A549 (cell line): ENCODE data around the gene MORN1. TPM values are rescaled to one million over a fixed set of nuclear protein-coding genes. Genes with fewer than 3 reads are reported as not detected.

ENCODE experiments used
- ATAC-seq, 2 experiments: fragments of 200-7000 bp in 1 of 2; fragments of >200 bp in 1 of 2; cut with Nextera tagmentation in 1 of 2; cut with Tn5 transposase in 1 of 2; 3 replicates each; pipeline versions ENCODE4 v1.8.0 to v1.9.1; 2018 to 2020; ENCODE audit warnings: mild to moderate bottlenecking in 1 of 2, moderate library complexity in 1 of 2
- CTCF ChIA-PET: fragments of 300-600 bp; sonication (Branson Sonifier 250); formaldehyde crosslinking; extraction: SDS; loops from one replicate; lab custom pipeline; 2021; ENCODE audit warnings: antibody characterized with exemption, inconsistent platforms; lab: Yijun Ruan, JAX
- POLR2A ChIA-PET: fragments of 350-600 bp; formaldehyde crosslinking; extraction: SDS; loops from one replicate; lab custom pipeline; 2021; ENCODE audit warnings: antibody characterized with exemption, inconsistent platforms; lab: Yijun Ruan, JAX
- DNase-seq, 2 experiments: peaks; one replicate each; pipeline versions ENCODE4 v3.0.0 to v3.0.0-alpha.2; 2011 to 2016; ENCODE audit warnings: low read depth in 1 of 2, low spot score in 1 of 2
- FAIRE-seq: peaks from 2 replicates; lab custom pipeline; 2011; peaks lifted over from hg19 to GRCh38; lab: Jason Lieb, UNC
- H3K27ac ChIP-seq, 2 experiments: fragments of >200 bp; sonication (Bioruptor Twin); formaldehyde crosslinking; 3 replicates each; pipeline ENCODE4 v1.5.1; 2016 to 2017
- H3K4me1 ChIP-seq: fragments of >200 bp; sonication (Bioruptor Twin); formaldehyde crosslinking; 3 replicates; pipeline ENCODE4 v1.6.1; 2016
- H3K4me2 ChIP-seq: fragments of >200 bp; sonication (Bioruptor Twin); formaldehyde crosslinking; 3 replicates; pipeline ENCODE4 v1.6.1; 2016
- H3K4me3 ChIP-seq: fragments of >200 bp; sonication (Bioruptor Twin); formaldehyde crosslinking; 3 replicates; pipeline ENCODE4 v1.5.1; 2016
- H3K9me3 ChIP-seq: fragments of >200 bp; sonication (Bioruptor Twin); formaldehyde crosslinking; 3 replicates; pipeline ENCODE4 v1.6.1; 2016
- CBX2 ChIP-seq: fragments of 200-600 bp; sonication (generic); IDR thresholded peaks from 2 replicates; pipeline ENCODE4 v1.6.1; 2016; ENCODE audit warnings: low read depth, mild to moderate bottlenecking, borderline replicate concordance
- CBX8 ChIP-seq: fragments of 200-600 bp; sonication (generic); IDR thresholded peaks from 2 replicates; pipeline ENCODE4 v1.6.1; 2016
- EHF ChIP-seq: fragments of 250-450 bp; sonication (Bioruptor Pico); IDR thresholded peaks from 2 replicates; pipeline ENCODE4 v1.5.0; 2020; ENCODE audit warnings: mild to moderate bottlenecking
- EHMT2 ChIP-seq: fragments of 200-600 bp; sonication (generic); IDR thresholded peaks from 2 replicates; pipeline ENCODE4 v1.6.1; 2016; ENCODE audit warnings: antibody characterized with exemption, low read depth, mild to moderate bottlenecking, moderate library complexity
- FOSL2 ChIP-seq, 2 experiments: fragments of 450-650 bp in 1 of 2; fragments of >200 bp in 1 of 2; sonication (Bioruptor Twin) in 1 of 2; formaldehyde crosslinking; IDR thresholded peaks; 2 replicates each; pipeline versions ENCODE4 v1.5.0 to v1.6.1; 2016 to 2020; ENCODE audit warnings: mild to moderate bottlenecking in 1 of 2, moderate library complexity in 1 of 2
- FOXS1 ChIP-seq: fragments of 250-450 bp; sonication (Bioruptor Pico); IDR thresholded peaks from 2 replicates; pipeline ENCODE4 v1.5.0; 2020; ENCODE audit warnings: mild to moderate bottlenecking, moderate library complexity
- HDAC2 ChIP-seq: fragments of 200-600 bp; sonication (generic); IDR thresholded peaks from 2 replicates; pipeline ENCODE4 v1.6.1; 2016
- HEYL ChIP-seq: fragments of 250-450 bp; sonication (Bioruptor Pico); IDR thresholded peaks from 2 replicates; pipeline ENCODE4 v1.8.0; 2021; ENCODE audit warnings: mild to moderate bottlenecking, moderate library complexity
- HOXA7 ChIP-seq: fragments of 250-450 bp; sonication (Bioruptor Pico); IDR thresholded peaks from 2 replicates; pipeline ENCODE4 v1.5.0; 2020; ENCODE audit warnings: mild to moderate bottlenecking, moderate library complexity
- KDM5A ChIP-seq: fragments of 200-600 bp; sonication (generic); IDR thresholded peaks from 2 replicates; pipeline ENCODE4 v1.6.1; 2016; ENCODE audit warnings: antibody characterized with exemption, mild to moderate bottlenecking
- MAZ ChIP-seq: fragments of 150-350 bp; IDR thresholded peaks from 2 replicates; pipeline ENCODE4 v1.6.1; 2014; ENCODE audit warnings: antibody characterized with exemption, low read depth, low read length, borderline replicate concordance
- MYC ChIP-seq: IDR thresholded peaks from 2 replicates; pipeline ENCODE4 v1.6.1; 2012; ENCODE audit warnings: mild to moderate bottlenecking, inconsistent platforms, low read length, improper control_type of control experiment, borderline replicate concordance
- NPAS2 ChIP-seq: fragments of 250-450 bp; sonication (Bioruptor Pico); IDR thresholded peaks from 2 replicates; pipeline ENCODE4 v1.8.0; 2022; ENCODE audit warnings: mild to moderate bottlenecking, moderate library complexity, borderline replicate concordance
- NR3C1 ChIP-seq: fragments of >200 bp; sonication (Bioruptor Twin); formaldehyde crosslinking; IDR thresholded peaks from 3 replicates; pipeline ENCODE4 v1.6.1; 2017
- RAD21 ChIP-seq, 2 experiments: fragments of >200 bp in 1 of 2; sonication (Bioruptor Twin) in 1 of 2; formaldehyde crosslinking in 1 of 2; IDR thresholded peaks in 1 of 2; conservative IDR thresholded peaks in 1 of 2; 2 replicates in 1 of 2; 3 replicates in 1 of 2; pipeline ENCODE4 v1.6.1; 2012 to 2018; ENCODE audit warnings: inconsistent platforms in 1 of 2
- SMC3 ChIP-seq: fragments of >200 bp; sonication (Bioruptor Twin); formaldehyde crosslinking; IDR thresholded peaks from 3 replicates; pipeline ENCODE4 v1.6.1; 2018; ENCODE audit warnings: inconsistent platforms
- TP53 ChIP-seq: fragments of 250-450 bp; sonication (Bioruptor Pico); IDR thresholded peaks from 2 replicates; pipeline ENCODE4 v1.5.0; 2021; ENCODE audit warnings: mild to moderate bottlenecking, moderate library complexity
- WGBS: methylation state at CpG from one replicate; pipeline ENCODE4 v1.1.6; 2017; ENCODE audit errors: missing lambda C conversion rate; 5-methylcytosine and 5-hydroxymethylcytosine counted together
- polyA plus RNA-seq, 4 experiments: library from polyadenylated mRNA; depleted of rRNA in 3 of 4; stranded (reverse); fragments of >200 nt; fragmentation: RNase III in 1 of 4; extraction: RNeasy Plus Mini Kit Qiagen cat#74134 plus additional on column Dnase treatment in 1 of 4; gene quantifications; 2 replicates in 3 of 4; 3 replicates in 1 of 4; pipeline ENCODE4 v1.2.3, GENCODE V29; 2011 to 2017
- TF ChIP-seq, protein P1 (sequence below): fragments of 200-600 bp; sonication (generic); IDR thresholded peaks from 2 replicates; pipeline ENCODE4 v1.6.1; 2016; ENCODE audit warnings: antibody characterized with exemption, mild to moderate bottlenecking, moderate library complexity
- TF ChIP-seq, protein P2 (sequence below): fragments of >200 bp; sonication (Bioruptor Twin); formaldehyde crosslinking; IDR thresholded peaks from 3 replicates; pipeline ENCODE4 v1.5.1; 2016
- TF ChIP-seq, protein P3 (sequence below): fragments of 150-350 bp; IDR thresholded peaks from 2 replicates; pipeline ENCODE4 v1.6.1; 2014; ENCODE audit warnings: low read depth, mild to moderate bottlenecking, low read length
- TF ChIP-seq, protein P4 (sequence below): IDR thresholded peaks from 2 replicates; pipeline ENCODE4 v1.6.1; 2012; ENCODE audit warnings: low read depth, borderline replicate concordance

MORN1 gene
- polyA plus RNA-seq, 2 of the 4 experiments (the other 2 are of a cell fraction) = 6.9 to 8.9 TPM

DNA sequence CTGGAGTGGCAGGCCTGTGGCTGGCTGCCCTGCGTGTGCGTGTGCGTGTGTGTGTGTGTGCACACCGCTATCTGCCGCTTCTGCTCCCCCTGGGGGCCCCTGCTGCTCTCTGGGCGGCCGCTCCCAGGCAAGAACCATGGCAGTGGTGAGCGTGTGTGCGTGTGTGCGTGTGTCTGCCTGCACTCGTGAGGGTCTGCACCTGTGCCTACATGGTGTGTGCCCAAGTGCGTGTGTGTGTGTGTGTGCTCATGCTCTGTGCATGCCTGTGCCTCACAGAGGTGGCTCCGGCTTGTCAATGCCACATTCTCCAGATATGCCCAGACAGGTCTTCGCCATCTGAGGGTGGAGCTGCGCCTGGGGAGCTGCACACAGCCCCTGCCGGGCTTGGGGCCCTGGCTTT is 39.7 kb upstream of the MORN1 start:
- DNase-seq = no peak
- H3K4me3 ChIP-seq = no peak overlapping the region
- H3K4me2 ChIP-seq = no peak overlapping the region
- no peak for FAIRE-seq
- no peak overlapping the region for H3K27ac ChIP-seq
- TF ChIP-seq HOXA7 (CRISPR knock-in tag) = no peak
- no peak for TF ChIP-seq MAZ
- no peak for TF ChIP-seq CBX8
- TF ChIP-seq, protein P1, sequence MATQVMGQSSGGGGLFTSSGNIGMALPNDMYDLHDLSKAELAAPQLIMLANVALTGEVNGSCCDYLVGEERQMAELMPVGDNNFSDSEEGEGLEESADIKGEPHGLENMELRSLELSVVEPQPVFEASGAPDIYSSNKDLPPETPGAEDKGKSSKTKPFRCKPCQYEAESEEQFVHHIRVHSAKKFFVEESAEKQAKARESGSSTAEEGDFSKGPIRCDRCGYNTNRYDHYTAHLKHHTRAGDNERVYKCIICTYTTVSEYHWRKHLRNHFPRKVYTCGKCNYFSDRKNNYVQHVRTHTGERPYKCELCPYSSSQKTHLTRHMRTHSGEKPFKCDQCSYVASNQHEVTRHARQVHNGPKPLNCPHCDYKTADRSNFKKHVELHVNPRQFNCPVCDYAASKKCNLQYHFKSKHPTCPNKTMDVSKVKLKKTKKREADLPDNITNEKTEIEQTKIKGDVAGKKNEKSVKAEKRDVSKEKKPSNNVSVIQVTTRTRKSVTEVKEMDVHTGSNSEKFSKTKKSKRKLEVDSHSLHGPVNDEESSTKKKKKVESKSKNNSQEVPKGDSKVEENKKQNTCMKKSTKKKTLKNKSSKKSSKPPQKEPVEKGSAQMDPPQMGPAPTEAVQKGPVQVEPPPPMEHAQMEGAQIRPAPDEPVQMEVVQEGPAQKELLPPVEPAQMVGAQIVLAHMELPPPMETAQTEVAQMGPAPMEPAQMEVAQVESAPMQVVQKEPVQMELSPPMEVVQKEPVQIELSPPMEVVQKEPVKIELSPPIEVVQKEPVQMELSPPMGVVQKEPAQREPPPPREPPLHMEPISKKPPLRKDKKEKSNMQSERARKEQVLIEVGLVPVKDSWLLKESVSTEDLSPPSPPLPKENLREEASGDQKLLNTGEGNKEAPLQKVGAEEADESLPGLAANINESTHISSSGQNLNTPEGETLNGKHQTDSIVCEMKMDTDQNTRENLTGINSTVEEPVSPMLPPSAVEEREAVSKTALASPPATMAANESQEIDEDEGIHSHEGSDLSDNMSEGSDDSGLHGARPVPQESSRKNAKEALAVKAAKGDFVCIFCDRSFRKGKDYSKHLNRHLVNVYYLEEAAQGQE = no peak
- ChIA-PET POLR2A (no interaction called here), CTCF (interaction anchor here (1.1 to 1.5 kb wide), 2 partner anchors 15 to 356 kb away, joined by 3 to 4 read pairs; no protein-coding TSS in a partner anchor)
- no peaks in the 10 kb centered on the region for H3K4me1 ChIP-seq
- H3K9me3 ChIP-seq = peaks cover 5% of the 10 kb centered on the region; the same call in 1 of the 3 replicates
- 89% methylated on average over 6 of the region's 16 CpGs for WGBS
- ATAC-seq = no peak

DNA sequence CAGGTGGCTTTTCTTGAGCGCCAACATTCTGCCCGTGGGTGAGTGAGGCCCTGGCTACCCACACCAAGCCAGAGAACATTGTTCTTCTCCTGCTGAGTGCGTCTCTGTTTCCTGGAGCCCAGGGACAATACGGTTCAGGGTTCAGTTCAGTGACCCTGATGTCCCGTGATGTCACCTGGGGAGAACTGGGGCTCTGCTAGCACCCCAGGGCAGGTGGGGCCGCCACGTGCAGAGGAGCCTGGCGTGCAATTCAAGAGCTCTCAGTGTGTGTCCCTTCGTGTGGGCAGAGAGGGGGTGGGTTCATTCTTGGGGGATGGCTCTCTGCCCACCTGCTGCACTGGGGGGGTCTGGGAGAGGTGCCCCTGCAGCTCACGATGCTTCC is 39.2 kb upstream of the MORN1 start:
- Histone ChIP-seq H3K4me1 (no peaks in the 10 kb centered on the region), H3K4me2 (no peak overlapping the region), H3K9me3 (peaks cover 5% of the 10 kb centered on the region; the same call in 1 of the 3 replicates), H3K27ac (no peak overlapping the region), H3K4me3 (no peak overlapping the region)
- 68% methylated on average over 3 of the region's 10 CpGs for WGBS
- ATAC-seq (no peak), DNase-seq (no peak), FAIRE-seq (no peak)
- no peak for TF ChIP-seq FOSL2 (IDR thresholded peaks at IDR 0.05)
- no peak for TF ChIP-seq FOSL2 (CRISPR knock-in tag; IDR thresholded peaks at IDR 0.05)
- no peak for TF ChIP-seq NPAS2 (CRISPR knock-in tag)
- TF ChIP-seq NR3C1 = no peak
- TF ChIP-seq HDAC2 = no peak
- no peak for TF ChIP-seq KDM5A
- no peak for TF ChIP-seq EHF (CRISPR knock-in tag)
- TF ChIP-seq TP53 (CRISPR knock-in tag) = no peak
- no peak for TF ChIP-seq SMC3
- TF ChIP-seq EHMT2 = no peak
- no peak for TF ChIP-seq FOXS1
- TF ChIP-seq, protein P2, sequence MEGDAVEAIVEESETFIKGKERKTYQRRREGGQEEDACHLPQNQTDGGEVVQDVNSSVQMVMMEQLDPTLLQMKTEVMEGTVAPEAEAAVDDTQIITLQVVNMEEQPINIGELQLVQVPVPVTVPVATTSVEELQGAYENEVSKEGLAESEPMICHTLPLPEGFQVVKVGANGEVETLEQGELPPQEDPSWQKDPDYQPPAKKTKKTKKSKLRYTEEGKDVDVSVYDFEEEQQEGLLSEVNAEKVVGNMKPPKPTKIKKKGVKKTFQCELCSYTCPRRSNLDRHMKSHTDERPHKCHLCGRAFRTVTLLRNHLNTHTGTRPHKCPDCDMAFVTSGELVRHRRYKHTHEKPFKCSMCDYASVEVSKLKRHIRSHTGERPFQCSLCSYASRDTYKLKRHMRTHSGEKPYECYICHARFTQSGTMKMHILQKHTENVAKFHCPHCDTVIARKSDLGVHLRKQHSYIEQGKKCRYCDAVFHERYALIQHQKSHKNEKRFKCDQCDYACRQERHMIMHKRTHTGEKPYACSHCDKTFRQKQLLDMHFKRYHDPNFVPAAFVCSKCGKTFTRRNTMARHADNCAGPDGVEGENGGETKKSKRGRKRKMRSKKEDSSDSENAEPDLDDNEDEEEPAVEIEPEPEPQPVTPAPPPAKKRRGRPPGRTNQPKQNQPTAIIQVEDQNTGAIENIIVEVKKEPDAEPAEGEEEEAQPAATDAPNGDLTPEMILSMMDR = no peak
- TF ChIP-seq MYC = no peak
- TF ChIP-seq, protein P3, sequence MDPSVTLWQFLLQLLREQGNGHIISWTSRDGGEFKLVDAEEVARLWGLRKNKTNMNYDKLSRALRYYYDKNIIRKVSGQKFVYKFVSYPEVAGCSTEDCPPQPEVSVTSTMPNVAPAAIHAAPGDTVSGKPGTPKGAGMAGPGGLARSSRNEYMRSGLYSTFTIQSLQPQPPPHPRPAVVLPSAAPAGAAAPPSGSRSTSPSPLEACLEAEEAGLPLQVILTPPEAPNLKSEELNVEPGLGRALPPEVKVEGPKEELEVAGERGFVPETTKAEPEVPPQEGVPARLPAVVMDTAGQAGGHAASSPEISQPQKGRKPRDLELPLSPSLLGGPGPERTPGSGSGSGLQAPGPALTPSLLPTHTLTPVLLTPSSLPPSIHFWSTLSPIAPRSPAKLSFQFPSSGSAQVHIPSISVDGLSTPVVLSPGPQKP = no peak
- no peak for TF ChIP-seq CBX2
- TF ChIP-seq RAD21 (conservative IDR thresholded peaks at IDR 0.05 in 1 of 2, IDR thresholded peaks at IDR 0.05 in 1 of 2) = no peak
- TF ChIP-seq, protein P4, sequence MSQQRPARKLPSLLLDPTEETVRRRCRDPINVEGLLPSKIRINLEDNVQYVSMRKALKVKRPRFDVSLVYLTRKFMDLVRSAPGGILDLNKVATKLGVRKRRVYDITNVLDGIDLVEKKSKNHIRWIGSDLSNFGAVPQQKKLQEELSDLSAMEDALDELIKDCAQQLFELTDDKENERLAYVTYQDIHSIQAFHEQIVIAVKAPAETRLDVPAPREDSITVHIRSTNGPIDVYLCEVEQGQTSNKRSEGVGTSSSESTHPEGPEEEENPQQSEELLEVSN = no peak
- no peak for TF ChIP-seq HEYL (CRISPR knock-in tag)
- CTCF ChIA-PET = interaction anchor here (1.0 to 1.5 kb wide), 4 partner anchors 12 to 357 kb away, joined by 3 to 4 read pairs (median 4); no protein-coding TSS in a partner anchor
- POLR2A ChIA-PET = no interaction called here
